Heart left ventricle (tissue), 13 donors: ENCODE results near the gene CFAP58.

ENCODE experiments used
- CTCF ChIP-seq, 12 donors: fragments of 200-600 bp; sonication (generic) in 4 of 12; IDR thresholded peaks; one replicate each; pipeline versions ENCODE4 v1.5.0 to v1.8.0; 2018 to 2022; ENCODE audit warnings: antibody characterized with exemption in 12 of 12, mild to moderate bottlenecking in 5 of 12
- POLR2A ChIP-seq, 2 donors: fragments of 450-650 bp; IDR thresholded peaks; one replicate each; pipeline ENCODE4 v1.6.1; 2017; ENCODE audit warnings: antibody characterized with exemption in 2 of 2, mild to moderate bottlenecking in 2 of 2, moderate library complexity in 2 of 2
- donor health status: ischemic (EF 13 %, LVEDD 7.1; RV severe dilation, severe dysfunction).
- donor health status: DM: no; HTN: yes; CAD: no.
- donor health status: DM: no; HTN: no; CAD: no.
- donor health status: ischemic (EF 25% LVEDD 6.9; RV normal size, moderate dysfunction).
- donor health status: ischemic (EF 25% LVEDD 5.7; RV mildly dilated, moderate dysfunction).
- donor health status: ischemic (EF 35%, LVEDD 5.7; RV mildly dilated, moderate dysfunction).
- donor health status: nonischemic (EF 11% LVEDD 7.7; RV severe dilation, severe dysfunction).
- donor health status: DM: yes; HTN: yes; CAD: no.
- donor health status: PGD.
- donor health status: ischemic (EF 29% LVEDD 5.4; RV normal size, mild dysfunction).
- donor health status: nonischemic (EF 23%, LVEDD 6.1; RV moderate dilation, normal function).

DNA sequence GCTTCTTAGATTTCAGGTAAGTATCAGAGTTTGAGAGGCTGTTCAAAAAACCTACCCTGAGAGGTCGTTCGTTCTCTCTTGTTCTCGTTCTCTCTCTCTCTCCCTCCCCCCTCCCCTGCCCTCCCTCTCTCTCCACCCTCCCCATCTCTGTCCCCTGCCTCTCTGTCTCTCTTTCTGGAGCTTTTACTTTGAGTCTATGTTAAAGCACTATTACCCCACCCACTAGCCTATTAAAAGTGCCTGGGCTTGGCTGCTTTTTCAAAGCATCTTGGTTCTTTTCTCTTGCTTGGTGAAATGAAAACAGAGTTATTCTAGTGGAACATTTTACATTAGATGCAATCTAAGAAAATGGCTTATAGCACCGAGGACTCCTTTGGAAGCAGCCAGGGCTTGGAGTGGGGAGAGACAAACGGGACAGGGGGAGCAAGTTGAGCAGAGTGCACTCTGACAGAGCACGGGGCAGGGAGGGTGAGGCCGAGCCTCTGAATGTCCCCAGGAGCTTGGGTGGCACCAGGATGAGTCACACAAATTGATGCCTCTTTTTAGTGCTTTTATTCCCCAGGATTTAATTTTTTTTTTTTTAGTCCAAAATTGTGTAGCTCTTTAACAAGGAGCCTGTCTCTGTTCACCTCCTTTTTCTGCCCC, 134.3 kb downstream of the CFAP58 start:
- TF ChIP-seq CTCF (IDR thresholded peaks at IDR 0.05) (no peak), POLR2A (IDR thresholded peaks at IDR 0.05) (no peak)
